ENCODE measurements around the gene GTF3C4. TPM values are rescaled to one million over a fixed set of nuclear protein-coding genes. Genes with fewer than 3 reads are reported as not detected.
A peak's percentile ranks its signal among the peaks of the same experiment; 100 is the strongest.

Gene GTF3C4
- polyA plus RNA-seq, 1 of the 3 experiments (the other 2 are of a cell fraction): 2.8 TPM

- Histone ChIP-seq H3F3A (replicated peaks; ENCODE audit: insufficient read depth) (peaks cover 6% of the 10 kb centered on the region), H3K27ac (ENCODE audit: low read depth in 2 of 2, low read length in 1 of 2) (peak overlapping the region; percentile 99), H3K27me3 (ENCODE audit: insufficient read depth) (no peaks in the 10 kb centered on the region), H3K4me2 (peak overlapping the region; percentile 97), H3K79me2 (ENCODE audit: insufficient read depth) (peaks cover 89% of the 10 kb centered on the region), H4K20me1 (ENCODE audit: insufficient read depth) (peaks cover 36% of the 10 kb centered on the region), H3K9me2 (no peaks in the 10 kb centered on the region), H2AFZ (ENCODE audit: low read depth) (peak overlapping the region; percentile 97), H3K4me3 (ENCODE audit: low read depth in 2 of 2, low read length in 1 of 2) (peak overlapping the region; percentile 97 to 98), H3K9ac (peak overlapping the region; percentile 95), H3K36me3 (replicated peaks in 1 of 2; ENCODE audit: control insufficient read depth in 1 of 2, insufficient read depth in 2 of 2, low read length in 1 of 2) (peaks cover 9 to 10% of the 10 kb centered on the region in 2 experiments), H3K4me1 (ENCODE audit: control insufficient read depth in 1 of 2, insufficient read depth in 2 of 2, low read depth in 1 of 2, low read length in 1 of 2) (peaks cover 0 to 15% of the 10 kb centered on the region in 2 experiments; a peak in 2 of 4 replicates), H3K9me3 (no peaks in the 10 kb centered on the region)
- WGBS (ENCODE audit: low lambda C conversion rate): 1% methylated on average over 9 of the region's 13 CpGs
- CTCF ChIA-PET: interaction anchor here (1.0 to 4.8 kb wide), 9 partner anchors 10 to 233 kb away, joined by 3 to 37 read pairs (median 3); no protein-coding TSS in a partner anchor
- POLR2A ChIA-PET: interaction anchor here (0.6 to 3.5 kb wide), 7 partner anchors 8 to 709 kb away, joined by 3 to 32 read pairs (median 4); partner anchors contain the start of gene SETX
- no peak for TF ChIP-seq POLR2AphosphoS5 (IDR thresholded peaks at IDR 0.05; ENCODE audit: low read depth, low read length)
- TF ChIP-seq TEAD4 (IDR thresholded peaks at IDR 0.05; ENCODE audit: borderline replicate concordance, insufficient read depth): no peak
- TF ChIP-seq FOXM1 (IDR thresholded peaks at IDR 0.05; ENCODE audit: low read depth): no peak
- no peak for TF ChIP-seq NRF1 (IDR thresholded peaks at IDR 0.05; ENCODE audit: low read depth, low read length)
- TF ChIP-seq CHD2 (IDR thresholded peaks at IDR 0.05; ENCODE audit: low read length, partially characterized antibody): no peak
- TF ChIP-seq MXI1 (IDR thresholded peaks at IDR 0.05; ENCODE audit: low read depth, low read length): no peak
- no peak for TF ChIP-seq MEF2A (IDR thresholded peaks at IDR 0.05; ENCODE audit: borderline replicate concordance, low read depth)
- TF ChIP-seq MAX (IDR thresholded peaks at IDR 0.05; ENCODE audit: low read depth): no peak
- TF ChIP-seq NFIC (IDR thresholded peaks at IDR 0.05; ENCODE audit: borderline replicate concordance): no peak
- DNase-seq: peak; percentile 80
Measured at GRCh38 chr9:132669319-132669697, 956 bp upstream of the GTF3C4 start.

GRCh38 chr9:132669698-132670456 lies 387 bp upstream of the GTF3C4 start, which contains the start of gene DDX31:
Gene DDX31, minus strand, starts transcription at chr9:132669983. Its CDS starts 49 bp downstream, at chr9:132669934.
- Histone ChIP-seq H3K27me3 (ENCODE audit: insufficient read depth) (no peaks in the 10 kb centered on the region), H3K9me3 (no peaks in the 10 kb centered on the region), H3K36me3 (replicated peaks in 1 of 2; ENCODE audit: control insufficient read depth in 1 of 2, insufficient read depth in 2 of 2, low read length in 1 of 2) (peaks cover 8 to 9% of the 10 kb centered on the region in 2 experiments), H4K20me1 (ENCODE audit: insufficient read depth) (peaks cover 40% of the 10 kb centered on the region), H3F3A (replicated peaks; ENCODE audit: insufficient read depth) (peaks cover 6% of the 10 kb centered on the region), H3K4me3 (ENCODE audit: low read depth in 2 of 2, low read length in 1 of 2) (peak within 1 kb of the TSS; percentile 97 to 98), H3K79me2 (ENCODE audit: insufficient read depth) (peaks cover 89% of the 10 kb centered on the region), H3K4me1 (ENCODE audit: control insufficient read depth in 1 of 2, insufficient read depth in 2 of 2, low read depth in 1 of 2, low read length in 1 of 2) (peaks cover 0 to 15% of the 10 kb centered on the region in 2 experiments; a peak in 2 of 4 replicates), H2AFZ (ENCODE audit: low read depth) (peak within 1 kb of the TSS; percentile 97), H3K9me2 (no peaks in the 10 kb centered on the region), H3K27ac (ENCODE audit: low read depth in 2 of 2, low read length in 1 of 2) (peak within 1 kb of the TSS; percentile 99), H3K9ac (peak within 1 kb of the TSS; percentile 95), H3K4me2 (peak within 1 kb of the TSS; percentile 97)
- DNase-seq: peak; percentile 94
- POLR2A ChIA-PET: interaction anchor here (0.6 to 3.5 kb wide), 7 partner anchors 19 to 709 kb away, joined by 3 to 32 read pairs (median 4); partner anchors contain the start of gene SETX
- CTCF ChIA-PET: interaction anchor here (0.7 to 4.8 kb wide), 16 partner anchors 10 to 260 kb away, joined by 3 to 37 read pairs (median 3); partner anchors contain the start of genes BARHL1 and CFAP77
- WGBS (ENCODE audit: low lambda C conversion rate): 2% methylated on average over 22 of the region's 77 CpGs
- TF ChIP-seq USF1 (IDR thresholded peaks at IDR 0.05; ENCODE audit: borderline replicate concordance, low read depth): peak; percentile 87
- no peak for TF ChIP-seq GATA2 (CRISPR knock-in tag; IDR thresholded peaks at IDR 0.05)
- no peak; the same call in 1 of the 2 replicates for TF ChIP-seq FOSL2 (IDR thresholded peaks at IDR 0.05; ENCODE audit: borderline replicate concordance, low read depth)
- peak; percentile 46; the same call in 1 of the 2 replicates for TF ChIP-seq POLR2AphosphoS5 (IDR thresholded peaks at IDR 0.05; ENCODE audit: low read depth, low read length)
- TF ChIP-seq SIN3A (IDR thresholded peaks at IDR 0.05; ENCODE audit: borderline replicate concordance, low read depth, low read length): 0 out of 2 replicates have a peak, but pooled peaks have one; percentile 16
- peak; percentile 44; the same call in 1 of the 2 replicates for TF ChIP-seq USF2 (IDR thresholded peaks at IDR 0.05; ENCODE audit: borderline replicate concordance, low read depth, low read length)
- no peak for TF ChIP-seq MEF2A (IDR thresholded peaks at IDR 0.05; ENCODE audit: borderline replicate concordance, low read depth)
- TF ChIP-seq JUND (IDR thresholded peaks at IDR 0.05): no peak
- no peak for TF ChIP-seq NFIC (IDR thresholded peaks at IDR 0.05; ENCODE audit: borderline replicate concordance)
- TF ChIP-seq EP300 (IDR thresholded peaks at IDR 0.05; ENCODE audit: borderline replicate concordance in 1 of 2, low read depth in 1 of 2, low read length in 1 of 2): no peak; a peak in 1 of 4 replicates
- no peak for TF ChIP-seq RXRA (IDR thresholded peaks at IDR 0.05; ENCODE audit: borderline replicate concordance, low read depth)
- no peak for TF ChIP-seq CHD2 (IDR thresholded peaks at IDR 0.05; ENCODE audit: low read length, partially characterized antibody)
- TF ChIP-seq TAF1 (IDR thresholded peaks at IDR 0.05; ENCODE audit: borderline replicate concordance, low read depth, low read length): peak; percentile 45
- no peak for TF ChIP-seq RFX5 (IDR thresholded peaks at IDR 0.05; ENCODE audit: low read length)
- TF ChIP-seq FOXJ3 (CRISPR knock-in tag; IDR thresholded peaks at IDR 0.05): no peak
- TF ChIP-seq EZH2phosphoT487 (IDR thresholded peaks at IDR 0.05; ENCODE audit: borderline replicate concordance, low read depth): no peak
- TF ChIP-seq MXI1 (IDR thresholded peaks at IDR 0.05; ENCODE audit: low read depth, low read length): peak; percentile 99
- TF ChIP-seq NRF1 (IDR thresholded peaks at IDR 0.05; ENCODE audit: low read depth, low read length): peak; percentile 46; the same call in 1 of the 2 replicates
- TF ChIP-seq ELF1 (IDR thresholded peaks at IDR 0.05): peak; percentile 89
- TF ChIP-seq MAX (IDR thresholded peaks at IDR 0.05; ENCODE audit: low read depth): peak; percentile 98
- TF ChIP-seq FOXM1 (IDR thresholded peaks at IDR 0.05; ENCODE audit: low read depth): no peak
